B cell (primary cell): ENCODE results near the gene MAST2. TPM values are rescaled to one million over a fixed set of nuclear protein-coding genes. Genes with fewer than 3 reads are reported as not detected.

Experiments used
- ATAC-seq: fragments of 200-7000 bp; cut with Tn5 transposase; one replicate; pipeline ENCODE4 v1.10.0; 2021; ENCODE audit warnings: low read depth, mild to moderate bottlenecking, moderate number of reproducible peaks, moderate library complexity
- CTCF ChIA-PET: fragments of 350-600 bp; sonication (Branson Sonifier 250); formaldehyde crosslinking; loops from one replicate; lab custom pipeline; 2021; ENCODE audit warnings: antibody characterized with exemption, inconsistent platforms; lab: Charles Lee
- POLR2A ChIA-PET: fragments of 350-600 bp; sonication (Branson Sonifier 250); formaldehyde crosslinking; loops from one replicate; lab custom pipeline; 2021; ENCODE audit warnings: antibody characterized with exemption; lab: Charles Lee
- DNase-seq: peaks from one replicate; pipeline ENCODE4 v3.0.0; 2013
- H2AFZ ChIP-seq: 2 replicates; pipeline ENCODE4 v1.6.1; 2012; ENCODE audit warnings: mild to moderate bottlenecking, low read depth, low read length; ENCODE audit not compliant: insufficient read depth, poor library complexity, severe bottlenecking
- H3K27ac ChIP-seq, 2 donors: 1 replicate in 1 of 2; 2 replicates in 1 of 2; pipeline ENCODE4 v1.5.1; 2012 to 2013; ENCODE audit warnings: low read length in 2 of 2, mild to moderate bottlenecking in 2 of 2, moderate library complexity in 1 of 2
- H3K27me3 ChIP-seq, 4 experiments: fragments of 200-600 bp in 1 of 4; sonication (generic) in 1 of 4; replicated peaks in 1 of 4; 1 replicate in 2 of 4; 2 replicates in 2 of 4; pipeline versions ENCODE4 v1.6.1 to v1.7.0; 2013 to 2016; ENCODE audit warnings: low read length in 3 of 4, mild to moderate bottlenecking in 2 of 4, mixed read lengths in 1 of 4, moderate library complexity in 1 of 4; ENCODE audit not compliant: insufficient read depth in 4 of 4, control insufficient read depth in 3 of 4; ENCODE audit errors: control extremely low read depth in 1 of 4
- H3K36me3 ChIP-seq, 2 experiments: replicated peaks in 1 of 2; 1 replicate in 1 of 2; 2 replicates in 1 of 2; pipeline versions ENCODE4 v1.6.1 to v1.7.1; 2013; ENCODE audit warnings: low read length in 1 of 2; ENCODE audit not compliant: insufficient read depth in 2 of 2, control insufficient read depth in 1 of 2; ENCODE audit errors: control extremely low read depth in 1 of 2, extremely low read depth in 1 of 2
- H3K4me1 ChIP-seq, 2 donors: fragments of 200-600 bp in 1 of 2; sonication (generic) in 1 of 2; 1 replicate in 1 of 2; 2 replicates in 1 of 2; pipeline versions ENCODE4 v1.5.1 to v1.6.1; 2013 to 2017; ENCODE audit warnings: low read length in 2 of 2; ENCODE audit not compliant: control insufficient read depth in 2 of 2, insufficient read depth in 2 of 2
- H3K4me2 ChIP-seq: replicated peaks from 2 replicates; pipeline ENCODE3; 2012; ENCODE audit warnings: mild to moderate bottlenecking, low read depth, low read length; ENCODE audit not compliant: poor library complexity, severe bottlenecking
- H3K4me3 ChIP-seq, 5 experiments: fragments of 200-600 bp in 1 of 5; sonication (generic) in 1 of 5; 1 replicate in 3 of 5; 2 replicates in 2 of 5; pipeline versions ENCODE4 v1.5.1 to v1.7.0; 2011 to 2016; ENCODE audit warnings: low read length in 4 of 5, mild to moderate bottlenecking in 4 of 5, low read depth in 2 of 5, control low read depth in 1 of 5, moderate library complexity in 1 of 5; ENCODE audit not compliant: insufficient read depth in 1 of 5; ENCODE audit errors: control extremely low read depth in 1 of 5, extremely low read depth in 1 of 5
- H3K79me2 ChIP-seq: fragments of 200-600 bp; sonication (generic); one replicate; pipeline ENCODE4 v1.6.0; 2016; ENCODE audit warnings: low read length; ENCODE audit not compliant: control insufficient read depth, insufficient read depth
- H3K9ac ChIP-seq: fragments of 200-600 bp; sonication (generic); 2 replicates; pipeline ENCODE4 v1.6.1; 2017; ENCODE audit warnings: mild to moderate bottlenecking, low read length, moderate library complexity
- H3K9me3 ChIP-seq, 3 donors: one replicate each; pipeline versions ENCODE4 v1.6.1 to v1.7.1; 2013; ENCODE audit warnings: low read length in 2 of 3; ENCODE audit not compliant: control insufficient read depth in 2 of 3, insufficient read depth in 1 of 3; ENCODE audit errors: control extremely low read depth in 1 of 3
- H4K20me1 ChIP-seq: 2 replicates; pipeline ENCODE4 v1.6.0; 2012; ENCODE audit warnings: mild to moderate bottlenecking, low read length; ENCODE audit not compliant: insufficient read depth, control insufficient read depth, poor library complexity, severe bottlenecking
- H3K27ac Mint-ChIP-seq: one replicate; pipeline ENCODE4 v1.8.0; 2021; ENCODE audit warnings: mixed read lengths
- H3K27me3 Mint-ChIP-seq: one replicate; pipeline ENCODE4 v1.8.0; 2021; ENCODE audit warnings: mixed read lengths
- H3K4me1 Mint-ChIP-seq: one replicate; pipeline ENCODE4 v1.8.0; 2021; ENCODE audit warnings: mixed read lengths
- H3K4me3 Mint-ChIP-seq: one replicate; pipeline ENCODE4 v1.8.0; 2021; ENCODE audit warnings: mixed read lengths
- H3K9me3 Mint-ChIP-seq: one replicate; pipeline ENCODE4 v1.8.0; 2022; ENCODE audit warnings: mixed read lengths; ENCODE audit not compliant: insufficient read depth
- EZH2 ChIP-seq: IDR thresholded peaks from 2 replicates; pipeline ENCODE4 v1.6.1; 2012; ENCODE audit warnings: borderline replicate concordance, low read depth, mild to moderate bottlenecking, moderate library complexity, low read length; ENCODE audit not compliant: insufficient read depth, poor library complexity, severe bottlenecking
- WGBS: methylation state at CpG from one replicate; pipeline ENCODE4 v1.1.5; 2013; ENCODE audit warnings: missing lambda C conversion rate; ENCODE audit not compliant: insufficient coverage; 5-methylcytosine and 5-hydroxymethylcytosine counted together
- intact Hi-C: fragments of 100-400 bp; cut with micrococcal nuclease; formaldehyde crosslinking; loops from one replicate; pipeline ENCODE4 v1.10.0; 2022
- polyA plus RNA-seq: library from polyadenylated mRNA; depleted of rRNA; stranded (reverse); fragments of >200 nt; gene quantifications from 2 replicates; pipeline ENCODE4 v1.2.3, GENCODE V29; 2012
- total RNA-seq, 2 donors: library from RNA; stranded (reverse); fragments of 120-200 nt in 1 of 2; gene quantifications; 1 replicate in 1 of 2; 2 replicates in 1 of 2; pipeline versions ENCODE4 v1.2.3 to v1.2.4, GENCODE V29; 2013 to 2022
- TF ChIP-seq, protein P1 (sequence below): fragments of 200-600 bp; IDR thresholded peaks from one replicate; pipeline ENCODE4 v1.8.0; 2022; ENCODE audit warnings: antibody characterized with exemption, mild to moderate bottlenecking

Gene MAST2
- total and polyA plus RNA-seq, 2 donors (not counting 1 experiment from before 2014, with no cell fraction given), result 12.5 to 23.3 TPM

DNA sequence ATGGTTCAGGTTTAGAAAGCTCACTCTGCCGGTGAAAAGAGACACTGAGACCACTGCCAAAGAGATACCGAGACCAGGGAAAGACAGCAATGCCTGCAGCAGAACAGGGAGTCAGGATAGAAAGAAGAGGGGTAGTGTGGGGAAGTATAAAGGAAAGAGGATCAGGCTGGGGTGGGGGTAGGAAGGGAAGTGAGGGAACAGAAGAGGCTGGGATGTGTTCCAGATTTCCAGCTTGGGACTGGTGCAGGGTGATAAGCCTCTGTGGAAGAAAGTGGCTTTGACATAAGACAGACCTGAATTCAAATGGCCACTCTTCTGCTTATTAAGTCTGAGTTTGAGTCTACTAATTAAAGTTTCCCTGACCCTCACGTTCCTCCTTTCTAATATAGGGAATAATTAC, 223.1 kb downstream of the MAST2 start:
- DNase-seq, result no peak
- H3K9ac ChIP-seq, result no peak overlapping the region

DNA sequence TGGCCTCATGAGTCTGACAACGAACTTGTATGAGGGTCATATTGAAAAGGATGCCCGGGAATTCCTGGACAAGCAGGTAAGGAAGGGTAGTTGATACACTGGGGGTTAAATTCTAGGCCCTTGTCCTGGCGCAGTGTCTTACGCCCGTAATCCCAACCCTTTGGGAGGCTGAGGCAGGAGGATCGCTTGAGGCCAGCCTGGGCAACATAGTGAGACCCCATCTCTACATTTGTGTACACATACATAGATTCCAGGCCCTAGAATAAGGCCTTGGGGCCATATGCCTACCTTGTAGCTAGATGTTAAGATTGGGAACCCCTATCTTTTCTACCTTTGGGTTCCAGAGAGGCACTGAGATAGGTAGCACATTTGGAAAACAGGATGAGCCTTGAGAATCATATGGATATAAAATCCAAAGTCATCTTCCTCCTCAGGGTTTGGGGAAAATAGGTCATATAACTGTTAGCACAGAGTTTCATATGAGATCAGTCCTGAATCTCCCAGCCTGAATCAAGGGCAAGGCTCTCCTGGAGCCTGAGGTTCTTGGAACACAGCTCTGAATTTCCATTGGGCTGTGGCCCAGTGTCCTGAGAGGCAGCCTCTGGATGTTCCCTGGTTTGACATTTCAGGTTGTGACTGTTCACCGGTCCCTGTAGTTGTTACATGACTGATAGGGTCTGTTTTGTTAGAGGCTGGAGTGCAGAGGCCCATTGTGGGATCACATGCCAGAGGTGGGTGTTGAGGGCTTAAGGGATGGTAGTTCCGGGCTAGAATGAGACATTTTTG, 224.6 kb downstream of the MAST2 start:
- intact Hi-C loops, result no loop called here
- no peaks in the 10 kb centered on the region for H3K27me3 Mint-ChIP-seq
- Histone ChIP-seq H3K4me2 (no peak overlapping the region), H3K9ac (no peak overlapping the region), H3K79me2 (no peaks in the 10 kb centered on the region), H3K4me1 (no peaks in the 10 kb centered on the region), H3K27me3 (no peaks in the 10 kb centered on the region), H3K9me3 (no peaks in the 10 kb centered on the region), H3K36me3 (no peaks in the 10 kb centered on the region), H3K4me3 (no peak overlapping the region), H3K27ac (no peak overlapping the region), H2AFZ (no peak overlapping the region), H4K20me1 (no peaks in the 10 kb centered on the region)
- 97% methylated on average over 3 of the region's 8 CpGs for WGBS
- H3K9me3 Mint-ChIP-seq, result no peaks in the 10 kb centered on the region
- ChIA-PET CTCF (interaction anchor here (1.1 kb wide), 1 partner anchor 151 kb away, joined by 3 read pairs; no protein-coding TSS in a partner anchor), POLR2A (no interaction called here)
- no peak overlapping the region for H3K27ac Mint-ChIP-seq
- ATAC-seq (no peak), DNase-seq (no peak)
- no peak overlapping the region for H3K4me3 Mint-ChIP-seq
- no peaks in the 10 kb centered on the region for H3K4me1 Mint-ChIP-seq
- no peak for TF ChIP-seq EZH2
- TF ChIP-seq, protein P1, sequence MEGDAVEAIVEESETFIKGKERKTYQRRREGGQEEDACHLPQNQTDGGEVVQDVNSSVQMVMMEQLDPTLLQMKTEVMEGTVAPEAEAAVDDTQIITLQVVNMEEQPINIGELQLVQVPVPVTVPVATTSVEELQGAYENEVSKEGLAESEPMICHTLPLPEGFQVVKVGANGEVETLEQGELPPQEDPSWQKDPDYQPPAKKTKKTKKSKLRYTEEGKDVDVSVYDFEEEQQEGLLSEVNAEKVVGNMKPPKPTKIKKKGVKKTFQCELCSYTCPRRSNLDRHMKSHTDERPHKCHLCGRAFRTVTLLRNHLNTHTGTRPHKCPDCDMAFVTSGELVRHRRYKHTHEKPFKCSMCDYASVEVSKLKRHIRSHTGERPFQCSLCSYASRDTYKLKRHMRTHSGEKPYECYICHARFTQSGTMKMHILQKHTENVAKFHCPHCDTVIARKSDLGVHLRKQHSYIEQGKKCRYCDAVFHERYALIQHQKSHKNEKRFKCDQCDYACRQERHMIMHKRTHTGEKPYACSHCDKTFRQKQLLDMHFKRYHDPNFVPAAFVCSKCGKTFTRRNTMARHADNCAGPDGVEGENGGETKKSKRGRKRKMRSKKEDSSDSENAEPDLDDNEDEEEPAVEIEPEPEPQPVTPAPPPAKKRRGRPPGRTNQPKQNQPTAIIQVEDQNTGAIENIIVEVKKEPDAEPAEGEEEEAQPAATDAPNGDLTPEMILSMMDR, result no peak

More for the DNA sequence above, 223.1 kb downstream of the MAST2 start:
- CTCF ChIA-PET, result interaction anchor here (1.7 kb wide), 1 partner anchor 11 kb away, joined by 6 read pairs; no protein-coding TSS in a partner anchor
- H4K20me1 ChIP-seq, result no peaks in the 10 kb centered on the region
- Mint-ChIP-seq H3K4me1 (no peaks in the 10 kb centered on the region), H3K27me3 (no peaks in the 10 kb centered on the region), H3K27ac (no peak overlapping the region), H3K4me3 (no peak overlapping the region), H3K9me3 (no peaks in the 10 kb centered on the region)
- H3K36me3 ChIP-seq, result no peaks in the 10 kb centered on the region
- H2AFZ ChIP-seq, result no peak overlapping the region
- ATAC-seq, result no peak
- no peak overlapping the region for H3K4me2 ChIP-seq
- no peak overlapping the region for H3K4me3 ChIP-seq
- TF ChIP-seq, protein P1, result no peak
- TF ChIP-seq EZH2, result no peak
- H3K9me3 ChIP-seq, result no peaks in the 10 kb centered on the region
- H3K27ac ChIP-seq, result no peak overlapping the region
- H3K79me2 ChIP-seq, result no peaks in the 10 kb centered on the region
- no peaks in the 10 kb centered on the region for H3K4me1 ChIP-seq
- WGBS, result 100% methylated on average over 2 of the region's 3 CpGs
- intact Hi-C loops, result no loop called here
- POLR2A ChIA-PET, result no interaction called here
- no peaks in the 10 kb centered on the region for H3K27me3 ChIP-seq
